ENCODE data around the gene C6orf141. TPM values are rescaled to one million over a fixed set of nuclear protein-coding genes. Genes with fewer than 3 reads are reported as not detected.

The C6orf141 gene
- total and polyA plus RNA-seq, 2 of the 8 experiments (the other 6 are each of a cell fraction or from before 2014, with no cell fraction given), result 7.6 to 16.1 TPM

- Histone ChIP-seq H3K27me3 (replicated peaks in 1 of 4; ENCODE audit: control insufficient read depth in 3 of 4, extremely low read depth in 1 of 4, insufficient read depth in 3 of 4, low read length in 3 of 4) (peaks cover 0 to 7% (median 1%) of the 10 kb centered on the region in 4 experiments; a peak in 3 of 7 replicates), H3K18ac (ENCODE audit: extremely low read depth, low read length) (no peak overlapping the region), H3K4me1 (replicated peaks in 1 of 4; ENCODE audit: control insufficient read depth in 3 of 4, insufficient read depth in 4 of 4, low read length in 3 of 4) (peaks cover 0 to under 1% (median 0%) of the 10 kb centered on the region in 4 experiments; a peak in 1 of 7 replicates), H2BK5ac (ENCODE audit: low read depth, low read length) (no peak overlapping the region), H3K36me3 (ENCODE audit: control insufficient read depth in 2 of 4, insufficient read depth in 4 of 4, low read length in 3 of 4) (peaks cover 2 to 50% (median 8%) of the 10 kb centered on the region in 4 experiments; a peak in 6 of 8 replicates), H3K9me3 (ENCODE audit: insufficient read depth in 2 of 2, low read depth in 1 of 2, low read length in 1 of 2) (no peaks in the 10 kb centered on the region), H3K4me3 (ENCODE audit: extremely low read depth in 1 of 4, insufficient read depth in 2 of 4, low read depth in 3 of 4, low read length in 4 of 4) (no peak overlapping the region), H2BK20ac (ENCODE audit: low read length) (no peak overlapping the region), H3K56ac (replicated peaks; ENCODE audit: insufficient read length, low read depth, low read length) (no peak overlapping the region), H2BK12ac (ENCODE audit: low read depth, low read length) (no peak overlapping the region), H4K5ac (ENCODE audit: insufficient read length, low read depth, low read length) (no peak overlapping the region), H3K79me2 (ENCODE audit: control insufficient read depth in 1 of 2, insufficient read depth in 2 of 2, low read length in 2 of 2) (peaks cover 0 to 9% of the 10 kb centered on the region in 2 experiments; a peak in 1 of 4 replicates), H4K8ac (ENCODE audit: extremely low read depth, insufficient read depth, low read length) (no peak overlapping the region), H4K20me1 (replicated peaks in 1 of 2; ENCODE audit: control insufficient read depth in 1 of 2, insufficient read depth in 2 of 2, low read length in 2 of 2) (peaks cover 2 to 7% of the 10 kb centered on the region in 2 experiments), H3K9ac (replicated peaks in 1 of 4; ENCODE audit: extremely low read depth in 1 of 4, low read depth in 3 of 4, low read length in 3 of 4) (no peak overlapping the region), H3K79me1 (ENCODE audit: low read depth, low read length) (no peaks in the 10 kb centered on the region), H3K23me2 (ENCODE audit: low read depth, low read length) (no peaks in the 10 kb centered on the region), H2BK15ac (ENCODE audit: low read length) (no peak overlapping the region), H3K23ac (ENCODE audit: insufficient read length) (no peak overlapping the region), H2AFZ (ENCODE audit: low read length) (no peak overlapping the region), H3K4ac (replicated peaks; ENCODE audit: insufficient read length, low read depth, low read length) (no peak overlapping the region), H3K27ac (ENCODE audit: low read depth, low read length) (no peak overlapping the region), H3K4me2 (ENCODE audit: insufficient read depth in 1 of 2, low read depth in 2 of 2, low read length in 2 of 2) (no peak overlapping the region), H4K91ac (replicated peaks; ENCODE audit: insufficient read length, low read length) (no peak overlapping the region), H2AK5ac (ENCODE audit: low read depth, low read length) (no peak overlapping the region), H2BK120ac (replicated peaks; ENCODE audit: low read depth, low read length) (no peak overlapping the region), H3K14ac (ENCODE audit: insufficient read length) (no peak overlapping the region)
- FAIRE-seq, result no peak
- POLR2A ChIA-PET (ENCODE audit: partially characterized antibody), result interaction anchor here (1.7 kb wide), 1 partner anchor 9 kb away, joined by 11 read pairs; no protein-coding TSS in a partner anchor
- DNase-seq (ENCODE audit: low read depth in 1 of 2, low spot score in 2 of 2), result no peak
- CTCF ChIA-PET (ENCODE audit: partially characterized antibody), result interaction anchor here (0.6 to 1.1 kb wide), 2 partner anchors 473 to 1912 kb away, joined by 3 read pairs; no protein-coding TSS in a partner anchor
- no peak for TF ChIP-seq SUZ12 (IDR thresholded peaks at IDR 0.05; ENCODE audit: low read length)
- no peak for TF ChIP-seq POLR2A (IDR thresholded peaks at IDR 0.05; ENCODE audit: control extremely low read depth in 1 of 2, low read depth in 2 of 2, low read length in 2 of 2)
- TF ChIP-seq NANOG (IDR thresholded peaks at IDR 0.05; ENCODE audit: insufficient read depth, low read depth, low read length, poor library complexity, severe bottlenecking), result no peak
- no peak for TF ChIP-seq KDM5A (IDR thresholded peaks at IDR 0.05; ENCODE audit: low read length)
Observed at GRCh38 chr6:49558238-49558637, 7.8 kb downstream of the C6orf141 start.
